ENCODE measurements around the gene FGF14.

Gene FGF14

GRCh38 chr13:102195566-102196462 lies 206.0 kb downstream of the FGF14 start:
- Mint-ChIP-seq H3K9me3 (peaks cover 1% of the 10 kb centered on the region), H3K36me3 (ENCODE audit: low read depth) (no peaks in the 10 kb centered on the region), H3K4me3 (no peak overlapping the region), H3K4me1 (ENCODE audit: low read depth) (peaks cover 5% of the 10 kb centered on the region), H3K27me3 (no peaks in the 10 kb centered on the region), H3K27ac (no peak overlapping the region)
- DNase-seq = no peak

GRCh38 chr13:102192858-102193257 lies 209.0 kb downstream of the FGF14 start:
- Mint-ChIP-seq H3K4me3 (no peak overlapping the region), H3K9me3 (peaks cover 1% of the 10 kb centered on the region), H3K4me1 (ENCODE audit: low read depth) (peaks cover 5% of the 10 kb centered on the region), H3K27me3 (no peaks in the 10 kb centered on the region), H3K27ac (no peak overlapping the region), H3K36me3 (ENCODE audit: low read depth) (no peaks in the 10 kb centered on the region)
- DNase-seq = no peak

- Mint-ChIP-seq H3K27me3 (no peaks in the 10 kb centered on the region), H3K36me3 (ENCODE audit: low read depth) (no peaks in the 10 kb centered on the region), H3K27ac (no peak overlapping the region), H3K4me3 (no peak overlapping the region), H3K9me3 (peaks cover 1% of the 10 kb centered on the region), H3K4me1 (ENCODE audit: low read depth) (peaks cover 5% of the 10 kb centered on the region)
- DNase-seq = no peak
Observed at GRCh38 chr13:102191951-102192502, 209.8 kb downstream of the FGF14 start.

GRCh38 chr13:102190930-102191329 lies 210.9 kb downstream of the FGF14 start:
- H3K4me1 Mint-ChIP-seq (ENCODE audit: low read depth) = peaks cover 5% of the 10 kb centered on the region
- no peak for DNase-seq
- no peaks in the 10 kb centered on the region for H3K36me3 Mint-ChIP-seq (ENCODE audit: low read depth)
- no peak overlapping the region for H3K4me3 Mint-ChIP-seq
- no peaks in the 10 kb centered on the region for H3K27me3 Mint-ChIP-seq
- no peak overlapping the region for H3K27ac Mint-ChIP-seq
- H3K9me3 Mint-ChIP-seq = peaks cover 1% of the 10 kb centered on the region

- Mint-ChIP-seq H3K27ac (no peak overlapping the region), H3K4me1 (ENCODE audit: low read depth) (peaks cover 3% of the 10 kb centered on the region), H3K4me3 (no peak overlapping the region), H3K36me3 (ENCODE audit: low read depth) (no peaks in the 10 kb centered on the region), H3K27me3 (no peaks in the 10 kb centered on the region), H3K9me3 (no peaks in the 10 kb centered on the region)
- DNase-seq = no peak
Observed at GRCh38 chr13:102187313-102187712, 214.5 kb downstream of the FGF14 start.

GRCh38 chr13:102185375-102185984 lies 216.4 kb downstream of the FGF14 start:
- Mint-ChIP-seq H3K4me3 (no peak overlapping the region), H3K27ac (no peak overlapping the region)
- no peak for DNase-seq

GRCh38 chr13:102183509-102184182 lies 218.2 kb downstream of the FGF14 start:
- Mint-ChIP-seq H3K27me3 (no peaks in the 10 kb centered on the region), H3K36me3 (ENCODE audit: low read depth) (no peaks in the 10 kb centered on the region), H3K27ac (no peak overlapping the region), H3K9me3 (no peaks in the 10 kb centered on the region), H3K4me1 (ENCODE audit: low read depth) (no peaks in the 10 kb centered on the region), H3K4me3 (no peak overlapping the region)
- DNase-seq = no peak

More at GRCh38 chr13:102185375-102185984, 216.4 kb downstream of the FGF14 start:
- no peaks in the 10 kb centered on the region for H3K27me3 Mint-ChIP-seq
- no peaks in the 10 kb centered on the region for H3K36me3 Mint-ChIP-seq (ENCODE audit: low read depth)
- H3K4me1 Mint-ChIP-seq (ENCODE audit: low read depth) = no peaks in the 10 kb centered on the region
- H3K9me3 Mint-ChIP-seq = no peaks in the 10 kb centered on the region

GRCh38 chr13:102182170-102182569 lies 219.7 kb downstream of the FGF14 start:
- no peak for DNase-seq
- no peak overlapping the region for H3K4me3 Mint-ChIP-seq
- no peaks in the 10 kb centered on the region for H3K4me1 Mint-ChIP-seq (ENCODE audit: low read depth)
- peaks cover 3% of the 10 kb centered on the region for H3K27me3 Mint-ChIP-seq
- no peak overlapping the region for H3K27ac Mint-ChIP-seq
- H3K9me3 Mint-ChIP-seq = no peaks in the 10 kb centered on the region
- no peaks in the 10 kb centered on the region for H3K36me3 Mint-ChIP-seq (ENCODE audit: low read depth)

- Mint-ChIP-seq H3K27me3 (peaks cover 4% of the 10 kb centered on the region), H3K27ac (no peak overlapping the region), H3K4me3 (no peak overlapping the region), H3K36me3 (ENCODE audit: low read depth) (no peaks in the 10 kb centered on the region), H3K9me3 (no peaks in the 10 kb centered on the region), H3K4me1 (ENCODE audit: low read depth) (no peaks in the 10 kb centered on the region)
- DNase-seq = no peak
Observed at GRCh38 chr13:102177431-102177830, 224.4 kb downstream of the FGF14 start.

- Mint-ChIP-seq H3K4me1 (ENCODE audit: low read depth) (no peaks in the 10 kb centered on the region), H3K27me3 (peaks cover 7% of the 10 kb centered on the region), H3K4me3 (no peak overlapping the region), H3K36me3 (ENCODE audit: low read depth) (no peaks in the 10 kb centered on the region), H3K9me3 (no peaks in the 10 kb centered on the region), H3K27ac (no peak overlapping the region)
- DNase-seq = no peak
Observed at GRCh38 chr13:102176846-102177245, 225.0 kb downstream of the FGF14 start.

- peaks cover 4% of the 10 kb centered on the region for H3K27me3 Mint-ChIP-seq
- no peak overlapping the region for H3K27ac Mint-ChIP-seq
- DNase-seq = no peak
- H3K4me3 Mint-ChIP-seq = no peak overlapping the region
- no peaks in the 10 kb centered on the region for H3K4me1 Mint-ChIP-seq (ENCODE audit: low read depth)
- no peaks in the 10 kb centered on the region for H3K9me3 Mint-ChIP-seq
- no peaks in the 10 kb centered on the region for H3K36me3 Mint-ChIP-seq (ENCODE audit: low read depth)
Observed at GRCh38 chr13:102172406-102172805, 229.4 kb downstream of the FGF14 start.

- Mint-ChIP-seq H3K27ac (no peak overlapping the region), H3K36me3 (ENCODE audit: low read depth) (no peaks in the 10 kb centered on the region), H3K9me3 (no peaks in the 10 kb centered on the region), H3K4me3 (no peak overlapping the region), H3K4me1 (ENCODE audit: low read depth) (no peaks in the 10 kb centered on the region), H3K27me3 (peaks cover 8% of the 10 kb centered on the region)
- no peak for DNase-seq
Observed at GRCh38 chr13:102170305-102170704, 231.5 kb downstream of the FGF14 start.

- Mint-ChIP-seq H3K4me3 (no peak overlapping the region), H3K27ac (no peak overlapping the region), H3K4me1 (ENCODE audit: low read depth) (no peaks in the 10 kb centered on the region), H3K36me3 (ENCODE audit: low read depth) (no peaks in the 10 kb centered on the region), H3K9me3 (peaks cover 2% of the 10 kb centered on the region), H3K27me3 (peaks cover 8% of the 10 kb centered on the region)
- no peak for DNase-seq
Observed at GRCh38 chr13:102169471-102170015, 232.3 kb downstream of the FGF14 start.

GRCh38 chr13:102152790-102153189 lies 249.1 kb downstream of the FGF14 start:
- H3K9me3 Mint-ChIP-seq = peaks cover 3% of the 10 kb centered on the region
- no peak overlapping the region for H3K27ac Mint-ChIP-seq
- no peaks in the 10 kb centered on the region for H3K27me3 Mint-ChIP-seq
- H3K36me3 Mint-ChIP-seq (ENCODE audit: low read depth) = no peaks in the 10 kb centered on the region
- H3K4me3 Mint-ChIP-seq = no peak overlapping the region
- no peak for DNase-seq
- no peaks in the 10 kb centered on the region for H3K4me1 Mint-ChIP-seq (ENCODE audit: low read depth)

Measured in activated T-cell treated with anti-CD3 and anti-CD28 coated beads, Interleukin-2, amount 50 U/mL, for 24 hours (primary cell).